ENCODE measurements around the gene DIO1. TPM values are rescaled to one million over a fixed set of nuclear protein-coding genes. Genes with fewer than 3 reads are reported as not detected.

DIO1 gene
- polyA plus RNA-seq, 3 donors: 0.22 to 0.73 TPM; not detected in 1

GRCh38 chr1:53945183-53945432 lies 51.1 kb downstream of the DIO1 start:
- Mint-ChIP-seq H3K36me3 (peaks cover 0 to 2% of the 10 kb centered on the region in 2 donors), H3K9me3 (no peaks in the 10 kb centered on the region), H3K27ac (peak overlapping the region; percentile 87 to 94 (median 92)), H3K4me1 (peaks cover 22% of the 10 kb centered on the region), H3K27me3 (ENCODE audit: low read depth in 3 of 3) (no peaks in the 10 kb centered on the region), H3K4me3 (peak overlapping the region; percentile 94 to 96)
- no peak for TF ChIP-seq CTCF (IDR thresholded peaks at IDR 0.05)
- Histone ChIP-seq H3K27me3 (ENCODE audit: control insufficient read depth in 2 of 2, insufficient read depth in 2 of 2, low read length in 2 of 2) (no peaks in the 10 kb centered on the region), H3K9me3 (replicated peaks in 1 of 2; ENCODE audit: control insufficient read depth in 1 of 2, insufficient read depth in 1 of 2, low read length in 2 of 2) (no peaks in the 10 kb centered on the region), H3K4me3 (replicated peaks in 1 of 3; ENCODE audit: low read depth in 2 of 3, low read length in 3 of 3) (peak overlapping the region; percentile 50 to 96 (median 82)), H3K36me3 (replicated peaks in 1 of 2; ENCODE audit: control insufficient read depth in 1 of 2, insufficient read depth in 2 of 2, low read length in 2 of 2) (no peaks in the 10 kb centered on the region), H3K4me2 (replicated peaks; ENCODE audit: extremely low read depth, low read length, poor library complexity, severe bottlenecking) (peak overlapping the region; percentile 80), H3K79me2 (ENCODE audit: insufficient read depth, low read length) (peaks cover 35% of the 10 kb centered on the region), H3K4me1 (ENCODE audit: control insufficient read depth in 1 of 2, insufficient read depth in 2 of 2, low read length in 2 of 2) (peaks cover 18 to 22% of the 10 kb centered on the region in 2 donors), H4K20me1 (ENCODE audit: insufficient read depth, low read length) (no peaks in the 10 kb centered on the region), H3K9ac (ENCODE audit: insufficient read depth, low read length, poor library complexity, severe bottlenecking) (peak overlapping the region; percentile 81), H2AFZ (ENCODE audit: insufficient read depth, low read depth, low read length, poor library complexity, severe bottlenecking) (peak overlapping the region; percentile 100), H3K27ac (ENCODE audit: low read depth in 1 of 2, low read length in 2 of 2) (peak overlapping the region; percentile 51 to 78)
- intact Hi-C loops (cut with micrococcal nuclease): loop anchor here (2.0 to 10.0 kb wide), 7 partner anchors 54 to 820 kb away; partner anchors contain the start of genes TCEANC2 (in 2 of the 2), TMEM59 (in 2 of the 2), NDC1 (in 1 of the 2) and PARS2 (in 1 of the 2)
- WGBS (ENCODE audit: insufficient coverage): 0% methylated on average over 2 of the region's 16 CpGs
- DNase-seq: no peak

- Mint-ChIP-seq H3K27ac (peak within 1 kb of the TSS; percentile 87 to 94 (median 92)), H3K9me3 (no peaks in the 10 kb centered on the region), H3K4me3 (peak within 1 kb of the TSS; percentile 94 to 96), H3K4me1 (peaks cover 22% of the 10 kb centered on the region), H3K27me3 (ENCODE audit: low read depth in 3 of 3) (no peaks in the 10 kb centered on the region), H3K36me3 (peaks cover 0 to 2% of the 10 kb centered on the region in 2 donors)
- H3K4me3 ChIP-seq (replicated peaks in 1 of 3; ENCODE audit: low read depth in 2 of 3, low read length in 3 of 3): peak within 1 kb of the TSS; percentile 64 to 96 (median 82)
- no peaks in the 10 kb centered on the region for H4K20me1 ChIP-seq (ENCODE audit: insufficient read depth, low read length)
- peaks cover 35% of the 10 kb centered on the region for H3K79me2 ChIP-seq (ENCODE audit: insufficient read depth, low read length)
- peak within 1 kb of the TSS; percentile 51 to 78 for H3K27ac ChIP-seq (ENCODE audit: low read depth in 1 of 2, low read length in 2 of 2)
- peak; percentile 93 to 97 (median 97) for DNase-seq
- H3K27me3 ChIP-seq (ENCODE audit: control insufficient read depth in 2 of 2, insufficient read depth in 2 of 2, low read length in 2 of 2): no peaks in the 10 kb centered on the region
- no peaks in the 10 kb centered on the region for H3K9me3 ChIP-seq (replicated peaks in 1 of 2; ENCODE audit: control insufficient read depth in 1 of 2, insufficient read depth in 1 of 2, low read length in 2 of 2)
- intact Hi-C loops (cut with micrococcal nuclease): loop anchor here (2.0 to 10.0 kb wide), 7 partner anchors 55 to 819 kb away; partner anchors contain the start of genes TCEANC2 (in 2 of the 2), TMEM59 (in 2 of the 2), NDC1 (in 1 of the 2) and PARS2 (in 1 of the 2)
- peak within 1 kb of the TSS; percentile 100 for H2AFZ ChIP-seq (ENCODE audit: insufficient read depth, low read depth, low read length, poor library complexity, severe bottlenecking)
- no peak for TF ChIP-seq CTCF (IDR thresholded peaks at IDR 0.05)
- H3K9ac ChIP-seq (ENCODE audit: insufficient read depth, low read length, poor library complexity, severe bottlenecking): peak within 1 kb of the TSS; percentile 81
- H3K36me3 ChIP-seq (replicated peaks in 1 of 2; ENCODE audit: control insufficient read depth in 1 of 2, insufficient read depth in 2 of 2, low read length in 2 of 2): no peaks in the 10 kb centered on the region
- H3K4me1 ChIP-seq (ENCODE audit: control insufficient read depth in 1 of 2, insufficient read depth in 2 of 2, low read length in 2 of 2): peaks cover 18 to 22% of the 10 kb centered on the region in 2 donors
- H3K4me2 ChIP-seq (replicated peaks; ENCODE audit: extremely low read depth, low read length, poor library complexity, severe bottlenecking): peak within 1 kb of the TSS; percentile 80
- WGBS (ENCODE audit: insufficient coverage): under 1% methylated on average over 73 of the region's 90 CpGs
Observed at GRCh38 chr1:53945433-53946251, 51.7 kb downstream of the DIO1 start, which contains the start of gene IFT25. Gene IFT25 (minus strand): TSS chr1:53945699. CDS start chr1:53940082, 5,617 bp downstream.

All from CD14-positive monocyte (primary cell).